GM12874 (cell line): Measurements from ENCODE around the gene SNU13.

Experiments used
- TF ChIP-seq, protein P1 (sequence below): IDR thresholded peaks from 2 replicates; pipeline ENCODE4 v1.5.1; 2011; ENCODE audit warnings: low read depth, mild to moderate bottlenecking, control low read depth, low read length, moderate library complexity; ENCODE audit not compliant: insufficient read depth

SNU13 gene

DNA sequence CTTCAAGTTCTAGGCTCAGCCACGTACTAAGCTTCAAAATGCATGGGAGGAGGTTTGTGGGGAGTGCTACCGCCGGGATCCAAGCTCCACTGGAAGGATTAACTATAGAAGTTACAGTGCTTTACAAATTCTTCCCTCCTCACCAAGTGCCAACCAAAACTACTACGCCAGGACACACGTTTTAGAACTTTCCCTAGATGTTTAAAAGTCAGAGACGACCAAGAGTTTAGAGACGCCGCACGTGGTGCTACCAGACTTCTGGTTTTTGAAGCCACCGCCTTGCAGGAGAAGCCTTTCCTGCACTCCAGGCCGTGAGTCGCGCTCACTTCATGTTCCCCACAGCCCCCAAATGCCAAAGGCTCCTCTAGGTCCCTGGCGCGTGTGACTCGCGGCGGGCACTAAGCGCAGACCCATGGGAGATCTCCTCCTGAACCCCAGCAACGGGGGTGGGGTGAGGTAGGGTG lies 734 bp downstream of the SNU13 start:
- TF ChIP-seq, protein P1, sequence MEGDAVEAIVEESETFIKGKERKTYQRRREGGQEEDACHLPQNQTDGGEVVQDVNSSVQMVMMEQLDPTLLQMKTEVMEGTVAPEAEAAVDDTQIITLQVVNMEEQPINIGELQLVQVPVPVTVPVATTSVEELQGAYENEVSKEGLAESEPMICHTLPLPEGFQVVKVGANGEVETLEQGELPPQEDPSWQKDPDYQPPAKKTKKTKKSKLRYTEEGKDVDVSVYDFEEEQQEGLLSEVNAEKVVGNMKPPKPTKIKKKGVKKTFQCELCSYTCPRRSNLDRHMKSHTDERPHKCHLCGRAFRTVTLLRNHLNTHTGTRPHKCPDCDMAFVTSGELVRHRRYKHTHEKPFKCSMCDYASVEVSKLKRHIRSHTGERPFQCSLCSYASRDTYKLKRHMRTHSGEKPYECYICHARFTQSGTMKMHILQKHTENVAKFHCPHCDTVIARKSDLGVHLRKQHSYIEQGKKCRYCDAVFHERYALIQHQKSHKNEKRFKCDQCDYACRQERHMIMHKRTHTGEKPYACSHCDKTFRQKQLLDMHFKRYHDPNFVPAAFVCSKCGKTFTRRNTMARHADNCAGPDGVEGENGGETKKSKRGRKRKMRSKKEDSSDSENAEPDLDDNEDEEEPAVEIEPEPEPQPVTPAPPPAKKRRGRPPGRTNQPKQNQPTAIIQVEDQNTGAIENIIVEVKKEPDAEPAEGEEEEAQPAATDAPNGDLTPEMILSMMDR = no peak

DNA sequence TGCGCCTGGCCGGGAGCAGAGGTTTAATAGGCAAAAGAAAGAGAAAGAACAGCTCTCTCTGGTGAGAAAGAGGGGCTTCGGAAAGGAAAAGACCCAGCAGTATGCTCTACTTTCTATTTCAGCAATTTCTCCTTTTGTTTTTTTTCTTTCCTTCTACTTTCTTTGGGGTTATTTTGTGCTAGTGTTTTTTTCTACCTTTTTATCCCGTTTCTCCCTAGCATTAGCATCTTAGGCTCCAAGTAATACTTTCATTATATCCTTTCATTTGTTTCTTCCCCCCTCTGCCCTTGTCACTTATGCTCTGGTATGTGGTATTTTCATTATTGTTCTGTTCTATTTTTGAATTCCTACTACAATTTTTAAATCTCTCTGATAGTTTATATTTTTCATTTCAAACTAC lies 4.5 kb downstream of the SNU13 start:
- TF ChIP-seq, protein P1 = no peak

GRCh38 chr22:41683616-41684015 lies 5.1 kb downstream of the SNU13 start:
- TF ChIP-seq, protein P1 = no peak

DNA sequence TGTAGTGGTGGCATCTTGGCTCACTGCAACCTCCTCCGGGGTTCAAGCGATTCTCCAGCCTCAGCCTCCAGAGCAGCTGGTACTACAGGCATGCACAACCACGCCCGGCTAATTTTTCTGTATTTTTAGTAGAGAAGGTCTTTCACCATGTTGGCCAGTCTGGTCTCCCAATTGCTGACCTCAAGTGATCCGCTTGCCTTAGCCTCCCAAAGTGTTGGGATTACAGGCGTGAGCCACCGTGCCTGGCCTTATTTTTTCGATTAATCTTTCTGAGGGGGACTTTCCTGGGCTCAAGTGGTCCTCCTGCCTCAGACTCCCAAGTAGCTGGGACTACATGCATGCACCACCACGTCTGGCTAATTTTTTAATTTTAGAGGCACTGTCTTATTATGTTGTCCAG lies 5.6 kb downstream of the SNU13 start:
- TF ChIP-seq, protein P1 = no peak

DNA sequence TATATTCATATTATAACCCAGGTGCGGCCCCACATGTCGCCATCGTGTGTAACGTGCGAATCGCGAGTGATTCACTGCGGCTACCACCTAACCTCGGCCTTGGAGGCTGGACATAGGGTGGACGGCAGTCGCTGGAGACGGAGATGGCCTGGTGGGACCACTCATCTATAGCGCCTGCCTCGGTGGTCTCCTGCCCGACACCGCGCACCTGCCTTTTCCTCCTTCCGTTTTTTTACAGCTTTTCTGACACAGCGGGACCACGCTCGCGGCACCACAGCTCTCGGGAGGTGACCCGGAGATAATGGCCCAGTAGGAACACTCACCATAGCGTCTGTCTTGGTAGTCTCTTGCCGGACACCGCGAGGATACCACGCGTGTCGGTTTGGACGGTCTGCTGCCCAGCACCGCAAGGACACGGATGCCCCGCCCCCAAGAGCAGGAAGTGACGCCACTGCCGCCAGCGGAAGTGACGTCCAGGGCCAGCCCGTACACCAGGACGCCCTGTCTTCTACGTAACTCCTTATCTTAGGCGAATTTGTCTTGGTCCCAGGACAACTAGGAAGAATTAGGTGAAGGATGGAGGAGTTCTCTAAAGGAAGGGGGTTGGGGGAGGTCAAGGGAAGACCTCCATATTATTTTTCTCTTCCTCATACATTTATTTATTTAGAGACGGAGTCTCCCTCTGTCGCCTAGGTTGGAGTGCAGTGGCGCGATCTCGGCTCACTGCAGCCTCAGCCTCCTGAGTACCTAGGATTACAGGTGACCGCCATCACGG lies 6.4 kb downstream of the SNU13 start:
- TF ChIP-seq, protein P1 = no peak

GRCh38 chr22:41681616-41682015 lies 7.1 kb downstream of the SNU13 start:
- TF ChIP-seq, protein P1 = no peak

- TF ChIP-seq, protein P1 = no peak
Observed at GRCh38 chr22:41676134-41676533, 12.5 kb downstream of the SNU13 start.
